Measurements from ENCODE around the gene DPM1.
"Not testable (repeated sequence)": the region's sequence is repeated elsewhere in the genome, so short reads cannot be mapped to it uniquely, and the experiment has no call there.

- TF ChIP-seq TP53 (CRISPR knock-in tag; IDR thresholded peaks at IDR 0.05); HMGXB4 (CRISPR knock-in tag; IDR thresholded peaks at IDR 0.05); MAX (CRISPR knock-in tag; IDR thresholded peaks at IDR 0.05); FOXJ3 (CRISPR knock-in tag; IDR thresholded peaks at IDR 0.05; ENCODE audit: borderline replicate concordance): not testable (repeated sequence)
Measured at GRCh38 chr20:50978533-50978932, 20.2 kb upstream of the DPM1 start.

All from WTC11 (cell line).